Neuronal stem cell (in vitro differentiated cells): ENCODE data around the gene DRD2.

Experiments used
- DNase-seq: peaks from one replicate; pipeline ENCODE4 v3.0.0-alpha.2; 2013; ENCODE audit warnings: low spot score
- H2AFZ ChIP-seq: one replicate; pipeline ENCODE4 v1.6.1; 2013; ENCODE audit warnings: mild to moderate bottlenecking, low read length, inconsistent platforms
- H2AK5ac ChIP-seq: 2 replicates; pipeline ENCODE4 v1.6.1; 2013; ENCODE audit warnings: low read depth, mild to moderate bottlenecking, inconsistent platforms, low read length, moderate library complexity, mixed read lengths
- H2BK120ac ChIP-seq: 2 replicates; pipeline ENCODE4 v1.6.1; 2013; ENCODE audit warnings: low read depth, mild to moderate bottlenecking, inconsistent platforms, low read length, moderate library complexity, mixed read lengths
- H2BK12ac ChIP-seq: one replicate; pipeline ENCODE4 v1.6.1; 2013; ENCODE audit warnings: low read length, inconsistent platforms
- H2BK15ac ChIP-seq: 2 replicates; pipeline ENCODE4 v1.6.1; 2013; ENCODE audit warnings: mild to moderate bottlenecking, low read length, inconsistent platforms, mixed read lengths
- H2BK5ac ChIP-seq: one replicate; pipeline ENCODE4 v1.6.1; 2013; ENCODE audit warnings: inconsistent platforms, mild to moderate bottlenecking, low read length, moderate library complexity
- H3K14ac ChIP-seq: one replicate; pipeline ENCODE4 v1.6.1; 2013; ENCODE audit warnings: low read length, inconsistent platforms
- H3K18ac ChIP-seq: 2 replicates; pipeline ENCODE4 v1.6.1; 2013; ENCODE audit warnings: low read length, inconsistent platforms
- H3K23ac ChIP-seq: 2 replicates; pipeline ENCODE4 v1.6.1; 2013; ENCODE audit warnings: low read depth, mild to moderate bottlenecking, mixed read lengths, low read length, inconsistent platforms; ENCODE audit not compliant: poor library complexity
- H3K27ac ChIP-seq: replicated peaks from 3 replicates; pipeline ENCODE4 v1.5.1; 2013; ENCODE audit warnings: low read length, inconsistent platforms
- H3K27me3 ChIP-seq, 3 experiments: 2 replicates each; pipeline ENCODE4 v1.6.1; 2013; ENCODE audit warnings: low read length in 3 of 3, mild to moderate bottlenecking in 2 of 3, inconsistent platforms in 1 of 3, low read depth in 1 of 3, mixed read lengths in 1 of 3, moderate library complexity in 1 of 3; ENCODE audit not compliant: control insufficient read depth in 3 of 3, insufficient read depth in 3 of 3
- H3K36me3 ChIP-seq, 2 donors: replicated peaks in 1 of 2; 2 replicates each; pipeline ENCODE4 v1.6.1; 2013; ENCODE audit warnings: low read length in 2 of 2; ENCODE audit not compliant: control insufficient read depth in 2 of 2, insufficient read depth in 2 of 2
- H3K4ac ChIP-seq: 2 replicates; pipeline ENCODE4 v1.6.1; 2013; ENCODE audit warnings: inconsistent platforms, mild to moderate bottlenecking, low read length, moderate library complexity
- H3K4me1 ChIP-seq, 2 donors: 1 replicate in 1 of 2; 2 replicates in 1 of 2; pipeline ENCODE4 v1.6.1; 2013; ENCODE audit warnings: low read length in 2 of 2, low read depth in 1 of 2; ENCODE audit not compliant: control insufficient read depth in 2 of 2, insufficient read depth in 1 of 2
- H3K4me2 ChIP-seq: one replicate; pipeline ENCODE4 v1.6.1; 2013; ENCODE audit warnings: mild to moderate bottlenecking, low read length, inconsistent platforms; ENCODE audit not compliant: insufficient read depth, poor library complexity, severe bottlenecking
- H3K4me3 ChIP-seq, 2 donors: 2 replicates each; pipeline ENCODE4 v1.5.1; 2013; ENCODE audit warnings: low read length in 2 of 2, mild to moderate bottlenecking in 2 of 2, inconsistent platforms in 1 of 2, moderate library complexity in 1 of 2
- H3K79me1 ChIP-seq: one replicate; pipeline ENCODE4 v1.6.1; 2013; ENCODE audit warnings: low read depth, mild to moderate bottlenecking, inconsistent platforms, low read length, moderate library complexity
- H3K9ac ChIP-seq: one replicate; pipeline ENCODE4 v1.6.1; 2013; ENCODE audit warnings: mild to moderate bottlenecking, low read depth, low read length, inconsistent platforms; ENCODE audit not compliant: poor library complexity
- H3K9me3 ChIP-seq, 2 donors: replicated peaks in 1 of 2; 2 replicates each; pipeline versions ENCODE3 to v1.6.1; 2013; ENCODE audit warnings: low read length in 2 of 2, mild to moderate bottlenecking in 2 of 2, inconsistent platforms in 1 of 2, low read depth in 1 of 2, mixed read lengths in 1 of 2, moderate library complexity in 1 of 2; ENCODE audit not compliant: control insufficient read depth in 2 of 2, insufficient read depth in 1 of 2
- H4K8ac ChIP-seq: one replicate; pipeline ENCODE4 v1.6.1; 2013; ENCODE audit warnings: low read depth, mild to moderate bottlenecking, inconsistent platforms, low read length, moderate library complexity
- H4K91ac ChIP-seq: one replicate; pipeline ENCODE4 v1.6.1; 2013; ENCODE audit warnings: low read length, low read depth, mild to moderate bottlenecking, inconsistent platforms; ENCODE audit not compliant: poor library complexity
- WGBS, 2 donors: extraction: QIAGEN DNeasy Blood & Tissue Kit; methylation state at CpG; one replicate each; pipeline ENCODE4 v1.1.7; 2013; ENCODE audit warnings: missing lambda C conversion rate in 2 of 2, mixed read lengths in 1 of 2; ENCODE audit not compliant: insufficient read length in 2 of 2, insufficient replicate concordance in 1 of 2; ENCODE audit errors: extremely low coverage in 2 of 2; 5-methylcytosine and 5-hydroxymethylcytosine counted together

The DRD2 gene

DNA sequence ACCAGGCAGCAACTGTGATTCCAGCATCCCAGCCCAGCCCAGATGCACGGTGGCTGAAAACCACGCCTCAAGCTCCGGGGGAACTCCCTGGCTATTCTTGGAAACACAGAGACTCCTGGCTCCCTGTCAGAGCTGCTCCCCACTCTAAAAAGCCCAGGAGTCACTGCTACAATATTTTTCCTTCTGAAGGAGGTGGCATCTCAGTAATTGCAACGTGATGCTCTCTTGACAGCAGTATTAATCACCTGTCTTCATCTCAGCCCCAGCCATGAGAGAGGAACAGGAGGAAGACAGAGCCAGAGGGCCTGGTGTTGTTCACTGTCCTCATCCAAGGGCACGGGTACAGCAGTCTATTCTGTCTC is 26.9 kb downstream of the DRD2 start:
- Histone ChIP-seq H2BK120ac (no peak overlapping the region), H3K36me3 (no peaks in the 10 kb centered on the region), H3K14ac (no peak overlapping the region), H3K27ac (no peak overlapping the region), H2AK5ac (no peak overlapping the region), H3K4me2 (no peak overlapping the region), H3K4ac (no peak overlapping the region), H3K27me3 (peaks cover 0 to 19% (median 0%) of the 10 kb centered on the region in 3 experiments), H2AFZ (no peak overlapping the region), H3K4me3 (no peak overlapping the region), H3K4me1 (peaks cover 0 to 4% of the 10 kb centered on the region in 2 donors), H4K8ac (no peak overlapping the region), H3K23ac (no peak overlapping the region), H3K9ac (no peak overlapping the region), H3K18ac (no peak overlapping the region), H4K91ac (no peak overlapping the region), H3K79me1 (no peaks in the 10 kb centered on the region), H2BK15ac (no peak overlapping the region), H3K9me3 (no peaks in the 10 kb centered on the region), H2BK12ac (no peak overlapping the region), H2BK5ac (no peak overlapping the region)
- WGBS, 2 donors, result no CpG with 5 or more reads among the region's 5 CpGs
- no peak for DNase-seq

DNA sequence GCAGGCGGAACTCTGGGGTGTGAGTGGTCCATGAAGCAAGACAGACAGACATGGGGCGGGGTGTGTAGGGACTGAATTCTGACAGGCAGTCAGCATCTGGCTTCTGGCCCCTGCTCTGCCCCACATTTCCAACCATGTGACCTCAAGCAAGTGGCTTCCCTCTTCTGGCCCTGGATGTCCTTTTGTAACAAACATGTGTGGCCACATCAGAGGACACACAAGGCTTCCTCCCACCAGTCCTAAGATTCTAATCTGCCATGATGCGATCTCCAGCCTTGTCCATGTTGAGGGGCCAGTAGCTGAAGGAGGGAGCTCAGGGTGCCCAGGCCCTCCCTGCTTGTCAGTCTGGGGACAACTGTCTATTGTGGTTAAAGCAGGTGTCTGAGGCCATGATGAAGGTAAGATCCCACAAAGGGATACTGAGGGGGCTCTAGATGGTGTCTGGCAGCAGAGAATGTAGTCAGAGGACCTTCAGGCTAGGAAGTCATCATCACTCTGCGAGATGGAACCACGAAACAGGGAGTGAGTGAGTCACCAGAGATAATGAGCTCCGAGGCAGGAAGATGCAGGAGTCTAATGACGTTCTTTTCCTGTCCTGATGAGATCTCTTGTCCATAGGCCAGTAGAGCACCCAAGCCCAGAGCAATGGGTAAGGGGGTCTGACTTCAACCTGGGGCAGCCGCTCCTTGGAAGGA is 27.4 kb downstream of the DRD2 start:
- H2BK120ac ChIP-seq, result no peak overlapping the region
- no peaks in the 10 kb centered on the region for H3K36me3 ChIP-seq
- peaks cover 0 to 19% (median 0%) of the 10 kb centered on the region in 3 experiments for H3K27me3 ChIP-seq
- no peak overlapping the region for H3K4me2 ChIP-seq
- no peak overlapping the region for H2BK15ac ChIP-seq
- no peak overlapping the region for H2BK12ac ChIP-seq
- H3K4me1 ChIP-seq, result peaks cover 0 to 4% of the 10 kb centered on the region in 2 donors
- no peak overlapping the region for H3K14ac ChIP-seq
- no peak overlapping the region for H3K9ac ChIP-seq
- no peak overlapping the region for H2AK5ac ChIP-seq
- H3K79me1 ChIP-seq, result no peaks in the 10 kb centered on the region
- no peak overlapping the region for H4K91ac ChIP-seq
- no peak overlapping the region for H3K27ac ChIP-seq
- WGBS, 2 donors, result no CpG with 5 or more reads among the region's 8 CpGs
- H3K4me3 ChIP-seq, result no peak overlapping the region
- H4K8ac ChIP-seq, result no peak overlapping the region
- H3K9me3 ChIP-seq, result no peaks in the 10 kb centered on the region
- no peak overlapping the region for H2AFZ ChIP-seq
- H2BK5ac ChIP-seq, result no peak overlapping the region
- no peak overlapping the region for H3K4ac ChIP-seq
- no peak overlapping the region for H3K18ac ChIP-seq
- no peak for DNase-seq
- no peak overlapping the region for H3K23ac ChIP-seq

DNA sequence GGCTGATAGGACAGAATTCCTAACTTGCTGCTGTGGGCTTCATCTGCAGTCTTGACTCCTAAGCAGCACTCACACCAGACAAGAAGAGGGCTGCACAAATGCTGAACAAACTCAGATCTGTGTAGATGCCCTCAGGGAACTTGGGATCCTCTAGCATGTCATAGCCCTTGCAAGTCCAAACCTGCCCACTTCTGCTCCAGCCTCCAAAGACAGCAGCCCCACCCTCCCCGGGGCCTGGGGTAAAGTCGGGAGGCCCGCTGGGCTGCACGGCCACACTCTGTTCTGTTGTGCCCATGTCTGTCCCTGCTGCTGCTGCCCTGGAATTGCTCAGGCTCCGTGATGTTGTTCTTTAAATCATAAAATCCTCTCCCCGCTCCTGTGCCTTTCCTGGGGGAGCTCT is 28.3 kb downstream of the DRD2 start:
- H3K36me3 ChIP-seq, result no peaks in the 10 kb centered on the region
- WGBS, 2 donors, result no CpG with 5 or more reads among the region's 6 CpGs
- DNase-seq, result no peak

DNA sequence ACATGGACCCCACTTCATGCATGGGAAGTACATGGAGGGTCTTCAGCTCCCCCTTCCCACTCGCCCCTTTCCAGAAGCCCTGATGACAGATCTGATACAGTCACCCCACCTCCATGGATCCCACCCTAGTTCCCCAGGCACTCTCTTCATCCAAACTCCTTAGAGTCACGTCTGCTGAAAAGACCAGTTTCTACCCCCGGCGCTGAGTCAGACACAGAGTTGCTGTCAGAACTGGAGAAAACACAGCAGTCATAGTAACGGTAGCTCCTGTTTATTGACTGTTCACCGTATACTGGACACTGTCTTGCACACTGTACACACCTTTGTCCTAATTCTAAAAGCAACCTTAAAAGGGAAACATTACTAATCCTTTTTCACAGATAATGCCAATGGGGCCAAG is 29.1 kb downstream of the DRD2 start:
- no peak overlapping the region for H3K23ac ChIP-seq
- no peaks in the 10 kb centered on the region for H3K9me3 ChIP-seq
- H2BK5ac ChIP-seq, result no peak overlapping the region
- H3K4me2 ChIP-seq, result no peak overlapping the region
- no peak overlapping the region for H3K4me3 ChIP-seq
- H4K8ac ChIP-seq, result no peak overlapping the region
- no peak overlapping the region for H3K18ac ChIP-seq
- no peak overlapping the region for H2AK5ac ChIP-seq
- H3K27me3 ChIP-seq, result peaks cover 0 to 19% (median 0%) of the 10 kb centered on the region in 3 experiments
- H2BK12ac ChIP-seq, result no peak overlapping the region
- H2BK120ac ChIP-seq, result no peak overlapping the region
- WGBS, 2 donors, result no CpG with 5 or more reads among the region's 6 CpGs
- no peak for DNase-seq
- H4K91ac ChIP-seq, result no peak overlapping the region
- H3K14ac ChIP-seq, result no peak overlapping the region
- no peak overlapping the region for H3K27ac ChIP-seq
- no peaks in the 10 kb centered on the region for H3K79me1 ChIP-seq
- H3K9ac ChIP-seq, result no peak overlapping the region
- H3K36me3 ChIP-seq, result no peaks in the 10 kb centered on the region
- H2AFZ ChIP-seq, result no peak overlapping the region
- peaks cover 0 to 7% of the 10 kb centered on the region in 2 donors for H3K4me1 ChIP-seq
- H3K4ac ChIP-seq, result no peak overlapping the region
- no peak overlapping the region for H2BK15ac ChIP-seq

More for the DNA sequence above, 28.3 kb downstream of the DRD2 start:
- Histone ChIP-seq H2AFZ (no peak overlapping the region), H3K9me3 (no peaks in the 10 kb centered on the region), H3K4me2 (no peak overlapping the region), H2BK5ac (no peak overlapping the region), H3K4me1 (peaks cover 0 to 7% of the 10 kb centered on the region in 2 donors), H3K4ac (no peak overlapping the region), H3K23ac (no peak overlapping the region), H4K91ac (no peak overlapping the region), H3K27me3 (peaks cover 0 to 19% (median 0%) of the 10 kb centered on the region in 3 experiments), H3K18ac (peak overlapping the region; percentile 21), H3K27ac (no peak overlapping the region), H2BK15ac (no peak overlapping the region), H3K9ac (no peak overlapping the region), H3K14ac (peak overlapping the region; percentile 22), H3K4me3 (no peak overlapping the region), H2AK5ac (no peak overlapping the region), H2BK12ac (no peak overlapping the region), H4K8ac (no peak overlapping the region), H2BK120ac (no peak overlapping the region), H3K79me1 (no peaks in the 10 kb centered on the region)
